ENCODE measurements around the gene NOS2.

GRCh38 chr17:27824176-27824715 is 23.9 kb upstream of the NOS2 start:
- TF ChIP-seq, protein P1, sequence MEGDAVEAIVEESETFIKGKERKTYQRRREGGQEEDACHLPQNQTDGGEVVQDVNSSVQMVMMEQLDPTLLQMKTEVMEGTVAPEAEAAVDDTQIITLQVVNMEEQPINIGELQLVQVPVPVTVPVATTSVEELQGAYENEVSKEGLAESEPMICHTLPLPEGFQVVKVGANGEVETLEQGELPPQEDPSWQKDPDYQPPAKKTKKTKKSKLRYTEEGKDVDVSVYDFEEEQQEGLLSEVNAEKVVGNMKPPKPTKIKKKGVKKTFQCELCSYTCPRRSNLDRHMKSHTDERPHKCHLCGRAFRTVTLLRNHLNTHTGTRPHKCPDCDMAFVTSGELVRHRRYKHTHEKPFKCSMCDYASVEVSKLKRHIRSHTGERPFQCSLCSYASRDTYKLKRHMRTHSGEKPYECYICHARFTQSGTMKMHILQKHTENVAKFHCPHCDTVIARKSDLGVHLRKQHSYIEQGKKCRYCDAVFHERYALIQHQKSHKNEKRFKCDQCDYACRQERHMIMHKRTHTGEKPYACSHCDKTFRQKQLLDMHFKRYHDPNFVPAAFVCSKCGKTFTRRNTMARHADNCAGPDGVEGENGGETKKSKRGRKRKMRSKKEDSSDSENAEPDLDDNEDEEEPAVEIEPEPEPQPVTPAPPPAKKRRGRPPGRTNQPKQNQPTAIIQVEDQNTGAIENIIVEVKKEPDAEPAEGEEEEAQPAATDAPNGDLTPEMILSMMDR (IDR thresholded peaks at IDR 0.05; ENCODE audit: low read depth, low read length, poor library complexity, severe bottlenecking) = no peak
- no peak for TF ChIP-seq EZH2phosphoT487 (IDR thresholded peaks at IDR 0.05; ENCODE audit: borderline replicate concordance, low read length)
